Measurements from ENCODE around the gene FSTL4.

Gene FSTL4

GRCh38 chr5:133276171-133276570, 336.2 kb downstream of the FSTL4 start:
- no peak for DNase-seq

- DNase-seq, result no peak
Observed at GRCh38 chr5:133275631-133276030, 336.7 kb downstream of the FSTL4 start.

GRCh38 chr5:133274597-133274935, 337.8 kb downstream of the FSTL4 start:
- DNase-seq, result no peak

- DNase-seq, result no peak
Observed at GRCh38 chr5:133273661-133274596, 338.4 kb downstream of the FSTL4 start.

GRCh38 chr5:133272345-133272744, 340.0 kb downstream of the FSTL4 start:
- DNase-seq, result no peak

GRCh38 chr5:133271606-133272005, 340.7 kb downstream of the FSTL4 start:
- DNase-seq, result no peak

GRCh38 chr5:133269691-133270090, 342.6 kb downstream of the FSTL4 start:
- DNase-seq, result no peak

GRCh38 chr5:133267601-133268000, 344.7 kb downstream of the FSTL4 start:
- no peak for DNase-seq

- no peak for DNase-seq
Observed at GRCh38 chr5:133266966-133267365, 345.4 kb downstream of the FSTL4 start.

GRCh38 chr5:133266527-133266878, 345.8 kb downstream of the FSTL4 start:
- no peak for DNase-seq

- DNase-seq, result no peak
Observed at GRCh38 chr5:133265720-133266526, 346.4 kb downstream of the FSTL4 start.

- DNase-seq, result no peak
Observed at GRCh38 chr5:133265257-133265656, 347.1 kb downstream of the FSTL4 start.

- no peak for DNase-seq
Observed at GRCh38 chr5:133262690-133263089, 349.7 kb downstream of the FSTL4 start.

- no peak for DNase-seq
Observed at GRCh38 chr5:133261993-133262392, 350.3 kb downstream of the FSTL4 start.

GRCh38 chr5:133260715-133261114, 351.6 kb downstream of the FSTL4 start:
- DNase-seq, result no peak

- DNase-seq, result no peak
Observed at GRCh38 chr5:133259199-133259997, 352.9 kb downstream of the FSTL4 start.

- DNase-seq, result no peak
Observed at GRCh38 chr5:133257977-133258376, 354.4 kb downstream of the FSTL4 start.

- DNase-seq, result no peak
Observed at GRCh38 chr5:133256276-133256675, 356.1 kb downstream of the FSTL4 start.

- no peak for DNase-seq
Observed at GRCh38 chr5:133254803-133255202, 357.5 kb downstream of the FSTL4 start.

GRCh38 chr5:133253671-133254070, 358.7 kb downstream of the FSTL4 start:
- DNase-seq, result no peak

GRCh38 chr5:133253070-133253469, 359.3 kb downstream of the FSTL4 start:
- DNase-seq, result no peak

GRCh38 chr5:133252133-133252480, 360.2 kb downstream of the FSTL4 start:
- no peak for DNase-seq

Measured in activated CD4-positive, CD25-positive, alpha-beta regulatory T cell treated with anti-CD3 and anti-CD28 coated beads, Interleukin-2, amount 50 U/mL, for 72 hours (primary cell).